Activated T-cell treated with anti-CD3 and anti-CD28 coated beads for 4 hours (primary cell): ENCODE data around the gene CIROP.
A peak's percentile ranks its signal among the peaks of the same experiment; 100 is the strongest.

Experiments used
- DNase-seq: peaks from one replicate; pipeline ENCODE4 v3.0.0-alpha.2; 2020

CIROP gene

GRCh38 chr14:23093104-23093503 is 11.7 kb downstream of the CIROP start:
- no peak for DNase-seq

- no peak for DNase-seq
Observed at GRCh38 chr14:23091294-23092225, 13.2 kb downstream of the CIROP start.

- DNase-seq: no peak
Observed at GRCh38 chr14:23090254-23090636, 14.5 kb downstream of the CIROP start.

- DNase-seq: no peak
Observed at GRCh38 chr14:23089498-23090253, 15.1 kb downstream of the CIROP start.

- DNase-seq: no peak
Observed at GRCh38 chr14:23086565-23086964, 18.2 kb downstream of the CIROP start.

- DNase-seq: no peak
Observed at GRCh38 chr14:23085458-23085857, 19.3 kb downstream of the CIROP start.

- no peak for DNase-seq
Observed at GRCh38 chr14:23080474-23080873, 24.3 kb downstream of the CIROP start.

- DNase-seq: no peak
Observed at GRCh38 chr14:23079716-23080115, 25.1 kb downstream of the CIROP start.

GRCh38 chr14:23078692-23079116 is 26.1 kb downstream of the CIROP start:
- DNase-seq: no peak

- no peak for DNase-seq
Observed at GRCh38 chr14:23077962-23078361, 26.8 kb downstream of the CIROP start.

GRCh38 chr14:23076785-23077408 is 27.9 kb downstream of the CIROP start:
- DNase-seq: no peak

GRCh38 chr14:23074906-23075305 is 29.9 kb downstream of the CIROP start:
- no peak for DNase-seq

GRCh38 chr14:23071921-23072539 is 32.8 kb downstream of the CIROP start:
- DNase-seq: no peak

- peak; percentile 68 for DNase-seq
Observed at GRCh38 chr14:23071244-23071920, 33.4 kb downstream of the CIROP start.

GRCh38 chr14:23070262-23071129 is 34.3 kb downstream of the CIROP start:
- no peak for DNase-seq

- DNase-seq: no peak
Observed at GRCh38 chr14:23069413-23069806, 35.4 kb downstream of the CIROP start.

GRCh38 chr14:23068789-23069412 is 35.9 kb downstream of the CIROP start:
- DNase-seq: peak; percentile 59

- no peak for DNase-seq
Observed at GRCh38 chr14:23067847-23068788, 36.7 kb downstream of the CIROP start.

- DNase-seq: no peak
Observed at GRCh38 chr14:23066855-23067744, 37.7 kb downstream of the CIROP start.
